HepG2 (cell line): ENCODE measurements around the gene PSMG3. TPM values are rescaled to one million over a fixed set of nuclear protein-coding genes. Genes with fewer than 3 reads are reported as not detected.
A peak's percentile ranks its signal among the peaks of the same experiment; 100 is the strongest.

ENCODE experiments used
- ATF2 ChIP-seq: sonication (generic); formaldehyde crosslinking; IDR thresholded peaks from 2 replicates; pipeline ENCODE4 v1.4.0; 2020; ENCODE audit warnings: missing genetic modification reagents
- CREB1 ChIP-seq, 2 experiments: fragments of 450-650 bp in 1 of 2; IDR thresholded peaks; 2 replicates each; pipeline ENCODE4 v1.6.1; 2016 to 2017; ENCODE audit warnings: control low read depth in 1 of 2, mild to moderate bottlenecking in 1 of 2, missing compliant biosample characterization in 1 of 2, missing genetic modification characterization in 1 of 2
- DRAP1 ChIP-seq: IDR thresholded peaks from 2 replicates; pipeline ENCODE4 v1.6.1; 2016; ENCODE audit warnings: missing genetic modification reagents, missing compliant biosample characterization
- MIER2 ChIP-seq: IDR thresholded peaks from 2 replicates; pipeline ENCODE4 v1.6.1; 2016; ENCODE audit warnings: missing biosample characterization, missing genetic modification reagents
- MXD4 ChIP-seq: IDR thresholded peaks from 2 replicates; pipeline ENCODE4 v1.6.1; 2016; ENCODE audit warnings: mild to moderate bottlenecking, missing biosample characterization, missing genetic modification reagents
- SIN3B ChIP-seq: fragments of 150-350 bp; IDR thresholded peaks from 2 replicates; pipeline ENCODE4 v1.6.1; 2014; ENCODE audit warnings: low read length
- SMAD3 ChIP-seq: sonication (generic); formaldehyde crosslinking; IDR thresholded peaks from 2 replicates; pipeline ENCODE4 v1.4.0; 2020; ENCODE audit warnings: missing genetic modification reagents
- ZBTB7B ChIP-seq: sonication (generic); formaldehyde crosslinking; IDR thresholded peaks from 2 replicates; pipeline ENCODE4 v1.4.0; 2020; ENCODE audit warnings: missing genetic modification reagents
- ZFP82 ChIP-seq: sonication (generic); formaldehyde crosslinking; IDR thresholded peaks from 2 replicates; pipeline ENCODE4 v1.5.1; 2020; ENCODE audit warnings: mild to moderate bottlenecking, missing genetic modification reagents, borderline replicate concordance
- ZIK1 ChIP-seq: sonication (generic); formaldehyde crosslinking; IDR thresholded peaks from 2 replicates; pipeline ENCODE4 v1.5.0; 2020; ENCODE audit warnings: mild to moderate bottlenecking, low read depth, missing genetic modification reagents, borderline replicate concordance
- ZNF407 ChIP-seq: sonication (generic); formaldehyde crosslinking; IDR thresholded peaks from one replicate; pipeline ENCODE4 v1.5.1; 2020; ENCODE audit warnings: mild to moderate bottlenecking, missing genetic modification reagents; ENCODE audit errors: not compliant biosample characterization
- ZNF792 ChIP-seq: IDR thresholded peaks from 2 replicates; pipeline ENCODE4 v1.6.1; 2016
- polyA plus RNA-seq, 8 experiments: library from polyadenylated mRNA; depleted of rRNA in 3 of 8; stranded (reverse) in 7 of 8; unstranded in 1 of 8; fragments of >200 nt; fragmentation: Illumina TruSeq in 4 of 8; extraction: Trizol in 4 of 8; gene quantifications; 2 replicates each; pipeline versions ENCODE4 v1.2.1 to v1.2.3, GENCODE V29; 2011 to 2016; ENCODE audit warnings: low read depth in 4 of 8, missing spikeins in 1 of 8, mixed read lengths in 1 of 8; ENCODE audit not compliant: insufficient read depth in 1 of 8
- total RNA-seq, 5 experiments: library from RNA; depleted of rRNA; stranded (reverse); fragments of >200 nt; fragmentation: Illumina TruSeq; extraction: Trizol; gene quantifications; 2 replicates each; pipeline ENCODE4 v1.2.3, GENCODE V29; 2016; ENCODE audit warnings: low read depth in 1 of 5
- TF ChIP-seq, protein P1 (sequence below): sonication (generic); formaldehyde crosslinking; IDR thresholded peaks from 2 replicates; pipeline ENCODE4 v1.5.0; 2020; ENCODE audit warnings: mild to moderate bottlenecking, missing genetic modification reagents, borderline replicate concordance
- TF ChIP-seq, protein P2 (sequence below): sonication (generic); formaldehyde crosslinking; conservative IDR thresholded peaks from 2 replicates; pipeline ENCODE4 v1.4.0; 2020; ENCODE audit warnings: missing genetic modification reagents

The PSMG3 gene
- total and polyA plus RNA-seq, 2 of the 13 experiments (the other 11 are each of a cell fraction or from before 2014, with no cell fraction given) = 29.6 to 48.4 TPM

DNA sequence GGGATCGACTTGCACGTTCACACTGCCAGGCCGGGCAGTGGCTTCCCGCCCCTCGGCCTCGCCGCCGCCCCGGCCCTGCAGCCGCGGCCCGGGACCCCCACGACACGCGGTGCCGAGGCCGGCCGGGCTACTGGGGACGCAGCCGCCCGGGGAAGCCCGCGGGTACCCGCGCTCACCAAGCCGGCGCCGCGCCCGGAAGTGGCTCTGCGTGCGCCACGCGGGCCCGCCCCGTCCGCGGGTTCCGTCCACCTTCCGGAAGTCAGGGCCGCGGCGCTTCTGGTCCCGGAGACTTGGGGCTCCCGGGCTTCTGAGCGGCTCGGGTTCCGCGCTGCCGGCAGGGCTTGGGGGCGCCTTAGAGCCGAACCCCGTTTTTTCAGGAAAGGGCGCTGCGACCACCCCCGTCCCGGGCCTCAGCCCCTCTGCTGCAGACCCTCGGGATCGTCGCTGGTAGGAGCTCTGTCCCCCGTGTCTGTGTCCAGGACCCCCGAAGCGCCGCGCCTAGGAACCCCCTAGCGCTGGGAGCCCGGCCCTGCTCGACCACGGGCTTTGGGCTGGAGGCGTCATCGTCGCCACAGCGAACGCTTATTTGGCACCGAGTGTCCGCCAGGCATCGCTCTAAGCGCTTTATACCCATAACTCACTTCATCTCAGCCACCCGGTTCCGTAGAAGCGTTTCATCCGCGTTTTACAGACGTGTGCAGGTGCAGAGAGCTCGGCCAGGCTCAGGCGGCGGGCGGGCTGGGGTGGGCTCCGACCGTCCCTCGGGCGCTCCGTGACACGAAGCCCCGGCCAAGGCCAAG is at the start of gene PSMG3 (continued):
- TF ChIP-seq DRAP1 (CRISPR knock-in tag) = 0 out of 2 replicates have a peak, but pooled peaks have one; percentile 30
- TF ChIP-seq ZNF792 (CRISPR knock-in tag) = peak; percentile 37; the same call in 1 of the 2 replicates
- TF ChIP-seq, protein P1, sequence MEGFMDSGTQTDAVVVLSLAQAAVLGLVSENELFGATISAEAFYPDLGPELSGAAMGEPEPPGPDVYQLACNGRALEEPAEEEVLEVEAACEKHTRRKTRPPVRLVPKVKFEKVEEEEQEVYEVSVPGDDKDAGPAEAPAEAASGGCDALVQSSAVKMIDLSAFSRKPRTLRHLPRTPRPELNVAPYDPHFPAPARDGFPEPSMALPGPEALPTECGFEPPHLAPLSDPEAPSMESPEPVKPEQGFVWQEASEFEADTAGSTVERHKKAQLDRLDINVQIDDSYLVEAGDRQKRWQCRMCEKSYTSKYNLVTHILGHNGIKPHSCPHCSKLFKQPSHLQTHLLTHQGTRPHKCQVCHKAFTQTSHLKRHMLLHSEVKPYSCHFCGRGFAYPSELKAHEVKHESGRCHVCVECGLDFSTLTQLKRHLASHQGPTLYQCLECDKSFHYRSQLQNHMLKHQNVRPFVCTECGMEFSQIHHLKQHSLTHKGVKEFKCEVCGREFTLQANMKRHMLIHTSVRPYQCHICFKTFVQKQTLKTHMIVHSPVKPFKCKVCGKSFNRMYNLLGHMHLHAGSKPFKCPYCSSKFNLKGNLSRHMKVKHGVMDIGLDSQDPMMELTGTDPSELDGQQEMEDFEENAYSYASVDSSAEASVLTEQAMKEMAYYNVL = peak; percentile 59; the same call in 1 of the 2 replicates
- TF ChIP-seq SMAD3 (CRISPR knock-in tag) = peak; percentile 47; the same call in 1 of the 2 replicates
- TF ChIP-seq ATF2 (CRISPR knock-in tag) = peak; percentile 53; the same call in 1 of the 2 replicates
- peak; percentile 33; the same call in 1 of the 2 replicates for TF ChIP-seq MIER2 (CRISPR knock-in tag)
- peak; percentile 21; the same call in 1 of the 2 replicates for TF ChIP-seq MXD4 (CRISPR knock-in tag)
- TF ChIP-seq ZFP82 = peak; percentile 58; the same call in 1 of the 2 replicates
- peak; percentile 78; the same call in 1 of the 2 replicates for TF ChIP-seq SIN3B
- no peak for TF ChIP-seq ZIK1 (CRISPR knock-in tag)
- TF ChIP-seq CREB1 (IDR thresholded peaks at IDR 0.05) = no peak
- TF ChIP-seq CREB1 (CRISPR knock-in tag; IDR thresholded peaks at IDR 0.05) = 0 out of 2 replicates have a peak, but pooled peaks have one; percentile 7
- peak; percentile 94 for TF ChIP-seq ZBTB7B
- peak; percentile 82 for TF ChIP-seq ZNF407 (CRISPR knock-in tag)
- TF ChIP-seq, protein P2, sequence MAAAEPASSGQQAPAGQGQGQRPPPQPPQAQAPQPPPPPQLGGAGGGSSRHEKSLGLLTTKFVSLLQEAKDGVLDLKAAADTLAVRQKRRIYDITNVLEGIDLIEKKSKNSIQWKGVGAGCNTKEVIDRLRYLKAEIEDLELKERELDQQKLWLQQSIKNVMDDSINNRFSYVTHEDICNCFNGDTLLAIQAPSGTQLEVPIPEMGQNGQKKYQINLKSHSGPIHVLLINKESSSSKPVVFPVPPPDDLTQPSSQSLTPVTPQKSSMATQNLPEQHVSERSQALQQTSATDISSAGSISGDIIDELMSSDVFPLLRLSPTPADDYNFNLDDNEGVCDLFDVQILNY (CRISPR knock-in tag) = peak; percentile 46; the same call in 1 of the 2 replicates
